ENCODE measurements around the gene ADAMTS17. TPM values are rescaled to one million over a fixed set of nuclear protein-coding genes. Genes with fewer than 3 reads are reported as not detected.

Gene ADAMTS17
- total RNA-seq, 1 experiment from 2014 or later: 3.2 TPM

DNA sequence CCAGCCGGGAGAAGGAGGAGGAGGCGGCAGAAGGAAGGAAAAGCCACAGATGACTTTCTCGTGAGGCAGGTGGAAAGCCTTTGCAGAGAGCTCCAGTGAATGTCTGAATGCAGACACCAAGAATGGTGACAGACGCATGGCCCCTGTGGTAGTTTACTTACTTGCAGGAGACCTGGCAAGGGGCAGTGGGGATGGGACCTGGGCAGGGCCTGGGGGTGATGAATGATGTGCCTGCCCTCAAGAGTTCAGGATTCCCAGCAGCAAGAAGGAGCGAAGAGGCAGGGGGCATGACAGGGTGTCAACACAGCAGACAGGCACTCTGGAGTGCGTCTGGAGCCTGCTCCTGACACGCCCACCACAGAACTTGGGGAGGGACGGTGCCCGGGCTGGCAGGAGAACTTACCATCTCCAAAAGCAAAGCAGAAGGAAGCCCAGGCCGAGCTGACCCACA, 348.1 kb downstream of the ADAMTS17 start:
- Histone ChIP-seq H3K27ac (no peak overlapping the region), H3F3A (ENCODE audit: insufficient read depth, low read depth) (no peaks in the 10 kb centered on the region), H3K4me1 (replicated peaks; ENCODE audit: insufficient read depth) (no peaks in the 10 kb centered on the region), H4K20me1 (ENCODE audit: insufficient read depth) (no peaks in the 10 kb centered on the region), H3K9me2 (ENCODE audit: insufficient read depth) (no peaks in the 10 kb centered on the region), H2AFZ (no peak overlapping the region), H3K79me2 (ENCODE audit: low read depth) (no peaks in the 10 kb centered on the region), H3K27me3 (ENCODE audit: insufficient read depth, low read depth) (no peaks in the 10 kb centered on the region), H3K9me3 (ENCODE audit: insufficient read depth, low read depth) (no peaks in the 10 kb centered on the region), H3K36me3 (ENCODE audit: low read depth) (no peaks in the 10 kb centered on the region), H3K4me3 (no peak overlapping the region), H3K4me2 (no peak overlapping the region)
- CTCF ChIA-PET: no interaction called here
- no peak for DNase-seq
- TF ChIP-seq, protein P1, sequence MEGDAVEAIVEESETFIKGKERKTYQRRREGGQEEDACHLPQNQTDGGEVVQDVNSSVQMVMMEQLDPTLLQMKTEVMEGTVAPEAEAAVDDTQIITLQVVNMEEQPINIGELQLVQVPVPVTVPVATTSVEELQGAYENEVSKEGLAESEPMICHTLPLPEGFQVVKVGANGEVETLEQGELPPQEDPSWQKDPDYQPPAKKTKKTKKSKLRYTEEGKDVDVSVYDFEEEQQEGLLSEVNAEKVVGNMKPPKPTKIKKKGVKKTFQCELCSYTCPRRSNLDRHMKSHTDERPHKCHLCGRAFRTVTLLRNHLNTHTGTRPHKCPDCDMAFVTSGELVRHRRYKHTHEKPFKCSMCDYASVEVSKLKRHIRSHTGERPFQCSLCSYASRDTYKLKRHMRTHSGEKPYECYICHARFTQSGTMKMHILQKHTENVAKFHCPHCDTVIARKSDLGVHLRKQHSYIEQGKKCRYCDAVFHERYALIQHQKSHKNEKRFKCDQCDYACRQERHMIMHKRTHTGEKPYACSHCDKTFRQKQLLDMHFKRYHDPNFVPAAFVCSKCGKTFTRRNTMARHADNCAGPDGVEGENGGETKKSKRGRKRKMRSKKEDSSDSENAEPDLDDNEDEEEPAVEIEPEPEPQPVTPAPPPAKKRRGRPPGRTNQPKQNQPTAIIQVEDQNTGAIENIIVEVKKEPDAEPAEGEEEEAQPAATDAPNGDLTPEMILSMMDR (conservative IDR thresholded peaks at IDR 0.05): no peak
- TF ChIP-seq EZH2 (IDR thresholded peaks at IDR 0.05; ENCODE audit: low read depth): no peak
- intact Hi-C loops (cut with micrococcal nuclease; ENCODE audit: unreplicated experiment): no loop called here
- POLR2A ChIA-PET (ENCODE audit: unreplicated experiment): no interaction called here
- no TSS peak for BruUV-seq (replicated peaks)

GRCh38 chr15:99993262-99993661, 348.5 kb downstream of the ADAMTS17 start:
- Histone ChIP-seq H3F3A (ENCODE audit: insufficient read depth, low read depth) (no peaks in the 10 kb centered on the region), H3K4me3 (no peak overlapping the region), H3K36me3 (ENCODE audit: low read depth) (no peaks in the 10 kb centered on the region), H3K27ac (no peak overlapping the region), H3K9me2 (ENCODE audit: insufficient read depth) (no peaks in the 10 kb centered on the region), H3K79me2 (ENCODE audit: low read depth) (no peaks in the 10 kb centered on the region), H2AFZ (no peak overlapping the region), H3K4me1 (replicated peaks; ENCODE audit: insufficient read depth) (no peaks in the 10 kb centered on the region), H4K20me1 (ENCODE audit: insufficient read depth) (no peaks in the 10 kb centered on the region), H3K9me3 (ENCODE audit: insufficient read depth, low read depth) (no peaks in the 10 kb centered on the region), H3K4me2 (no peak overlapping the region), H3K27me3 (ENCODE audit: insufficient read depth, low read depth) (no peaks in the 10 kb centered on the region)
- DNase-seq: no peak
- TF ChIP-seq EZH2 (IDR thresholded peaks at IDR 0.05; ENCODE audit: low read depth): no peak
- TF ChIP-seq, protein P1 (conservative IDR thresholded peaks at IDR 0.05): no peak
- CTCF ChIA-PET: no interaction called here
- intact Hi-C loops (cut with micrococcal nuclease; ENCODE audit: unreplicated experiment): no loop called here
- no TSS peak for BruUV-seq (replicated peaks)
- POLR2A ChIA-PET (ENCODE audit: unreplicated experiment): no interaction called here

GRCh38 chr15:99992611-99993231, 349.1 kb downstream of the ADAMTS17 start:
- TF ChIP-seq, protein P1 (conservative IDR thresholded peaks at IDR 0.05): no peak
- TF ChIP-seq EZH2 (IDR thresholded peaks at IDR 0.05; ENCODE audit: low read depth): no peak
- H3K4me1 ChIP-seq (replicated peaks; ENCODE audit: insufficient read depth): no peaks in the 10 kb centered on the region
- no peaks in the 10 kb centered on the region for H3K9me2 ChIP-seq (ENCODE audit: insufficient read depth)
- H3K27ac ChIP-seq: no peak overlapping the region
- no peaks in the 10 kb centered on the region for H3F3A ChIP-seq (ENCODE audit: insufficient read depth, low read depth)
- no peaks in the 10 kb centered on the region for H3K36me3 ChIP-seq (ENCODE audit: low read depth)
- H3K27me3 ChIP-seq (ENCODE audit: insufficient read depth, low read depth): no peaks in the 10 kb centered on the region
- H2AFZ ChIP-seq: no peak overlapping the region
- ChIA-PET POLR2A (ENCODE audit: unreplicated experiment) (no interaction called here), CTCF (no interaction called here)
- intact Hi-C loops (cut with micrococcal nuclease; ENCODE audit: unreplicated experiment): no loop called here
- no peaks in the 10 kb centered on the region for H3K79me2 ChIP-seq (ENCODE audit: low read depth)
- no peaks in the 10 kb centered on the region for H3K9me3 ChIP-seq (ENCODE audit: insufficient read depth, low read depth)
- H3K4me3 ChIP-seq: no peak overlapping the region
- no peak overlapping the region for H3K4me2 ChIP-seq
- no TSS peak for BruUV-seq (replicated peaks)
- DNase-seq: no peak
- H4K20me1 ChIP-seq (ENCODE audit: insufficient read depth): no peaks in the 10 kb centered on the region
